ENCODE results near the gene HRH1. TPM values are rescaled to one million over a fixed set of nuclear protein-coding genes. Genes with fewer than 3 reads are reported as not detected.

HRH1 gene
- total RNA-seq, 2 experiments from 2014 or later, result not detected

DNA sequence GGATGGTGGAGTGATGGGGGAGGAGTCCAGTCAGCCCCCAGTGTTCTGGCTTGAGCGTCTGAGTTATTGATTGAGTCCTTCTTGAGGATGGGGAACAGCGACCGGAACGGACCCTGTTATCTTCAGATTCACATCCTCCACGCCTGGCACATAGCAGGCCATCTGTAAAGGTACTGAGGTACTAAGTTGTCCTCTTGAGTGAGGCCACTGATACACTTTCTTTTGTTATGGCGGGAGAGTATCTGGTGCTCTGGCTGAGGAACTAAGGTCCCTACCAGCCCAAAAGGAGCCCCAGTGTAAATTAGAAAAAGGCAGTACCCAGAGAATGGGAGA is 16.7 kb upstream of the HRH1 start:
- ChIA-PET POLR2A (no interaction called here), CTCF (no interaction called here)
- ATAC-seq (ENCODE audit: poor library complexity) (no peak), DNase-seq (no peak)
- H3K27me3 ChIP-seq (ENCODE audit: control insufficient read depth in 1 of 2, insufficient read depth in 2 of 2, low read length in 2 of 2), result peaks cover 0 to 8% of the 10 kb centered on the region in 2 experiments
- H3K36me3 ChIP-seq (ENCODE audit: insufficient read depth, low read length), result no peaks in the 10 kb centered on the region
- no peaks in the 10 kb centered on the region for H3K36me3 Mint-ChIP-seq (ENCODE audit: low read depth)
- no peak overlapping the region for H3K4me3 Mint-ChIP-seq
- H3K9me3 ChIP-seq (ENCODE audit: control insufficient read depth in 1 of 2, insufficient read depth in 1 of 2, low read length in 2 of 2), result no peaks in the 10 kb centered on the region
- H3K4me1 ChIP-seq (ENCODE audit: insufficient read depth, low read length), result peaks cover 5% of the 10 kb centered on the region
- no peaks in the 10 kb centered on the region for H3K9me3 Mint-ChIP-seq
- no peak overlapping the region for H3K27ac ChIP-seq (ENCODE audit: low read depth in 1 of 2, low read length in 2 of 2)
- no peak overlapping the region for H3K4me3 ChIP-seq (ENCODE audit: low read length)
- peaks cover 12% of the 10 kb centered on the region for H3K27me3 Mint-ChIP-seq
- TF ChIP-seq, protein P1, sequence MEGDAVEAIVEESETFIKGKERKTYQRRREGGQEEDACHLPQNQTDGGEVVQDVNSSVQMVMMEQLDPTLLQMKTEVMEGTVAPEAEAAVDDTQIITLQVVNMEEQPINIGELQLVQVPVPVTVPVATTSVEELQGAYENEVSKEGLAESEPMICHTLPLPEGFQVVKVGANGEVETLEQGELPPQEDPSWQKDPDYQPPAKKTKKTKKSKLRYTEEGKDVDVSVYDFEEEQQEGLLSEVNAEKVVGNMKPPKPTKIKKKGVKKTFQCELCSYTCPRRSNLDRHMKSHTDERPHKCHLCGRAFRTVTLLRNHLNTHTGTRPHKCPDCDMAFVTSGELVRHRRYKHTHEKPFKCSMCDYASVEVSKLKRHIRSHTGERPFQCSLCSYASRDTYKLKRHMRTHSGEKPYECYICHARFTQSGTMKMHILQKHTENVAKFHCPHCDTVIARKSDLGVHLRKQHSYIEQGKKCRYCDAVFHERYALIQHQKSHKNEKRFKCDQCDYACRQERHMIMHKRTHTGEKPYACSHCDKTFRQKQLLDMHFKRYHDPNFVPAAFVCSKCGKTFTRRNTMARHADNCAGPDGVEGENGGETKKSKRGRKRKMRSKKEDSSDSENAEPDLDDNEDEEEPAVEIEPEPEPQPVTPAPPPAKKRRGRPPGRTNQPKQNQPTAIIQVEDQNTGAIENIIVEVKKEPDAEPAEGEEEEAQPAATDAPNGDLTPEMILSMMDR (IDR thresholded peaks at IDR 0.05), result no peak
- intact Hi-C loops (cut with DNase I, micrococcal nuclease), result no loop called here
- H3K4me1 Mint-ChIP-seq (ENCODE audit: low read depth), result no peaks in the 10 kb centered on the region
- no peak overlapping the region for H3K27ac Mint-ChIP-seq

- H3K4me3 Mint-ChIP-seq, result no peak overlapping the region
- H3K36me3 Mint-ChIP-seq (ENCODE audit: low read depth), result no peaks in the 10 kb centered on the region
- no peaks in the 10 kb centered on the region for H3K4me1 Mint-ChIP-seq (ENCODE audit: low read depth)
- DNase-seq (no peak), ATAC-seq (ENCODE audit: poor library complexity) (no peak)
- ChIA-PET CTCF (no interaction called here), POLR2A (no interaction called here)
- no peak overlapping the region for H3K27ac ChIP-seq (ENCODE audit: low read depth in 1 of 2, low read length in 2 of 2)
- H3K36me3 ChIP-seq (ENCODE audit: insufficient read depth, low read length), result no peaks in the 10 kb centered on the region
- no peak overlapping the region for H3K27ac Mint-ChIP-seq
- H3K27me3 Mint-ChIP-seq, result peaks cover 18% of the 10 kb centered on the region
- H3K9me3 ChIP-seq (ENCODE audit: control insufficient read depth in 1 of 2, insufficient read depth in 1 of 2, low read length in 2 of 2), result no peaks in the 10 kb centered on the region
- H3K27me3 ChIP-seq (ENCODE audit: control insufficient read depth in 1 of 2, insufficient read depth in 2 of 2, low read length in 2 of 2), result peaks cover 0 to 8% of the 10 kb centered on the region in 2 experiments
- no peak overlapping the region for H3K4me3 ChIP-seq (ENCODE audit: low read length)
- H3K4me1 ChIP-seq (ENCODE audit: insufficient read depth, low read length), result peaks cover 5% of the 10 kb centered on the region
- TF ChIP-seq, protein P1 (IDR thresholded peaks at IDR 0.05), result no peak
- no peaks in the 10 kb centered on the region for H3K9me3 Mint-ChIP-seq
- intact Hi-C loops (cut with DNase I, micrococcal nuclease), result no loop called here
These were observed 15.9 kb upstream of the HRH1 start for GRCh38 chr3:11138371-11138770.

- peaks cover 0 to 8% of the 10 kb centered on the region in 2 experiments for H3K27me3 ChIP-seq (ENCODE audit: control insufficient read depth in 1 of 2, insufficient read depth in 2 of 2, low read length in 2 of 2)
- H3K4me3 ChIP-seq (ENCODE audit: low read length), result no peak overlapping the region
- H3K27me3 Mint-ChIP-seq, result peaks cover 18% of the 10 kb centered on the region
- H3K9me3 ChIP-seq (ENCODE audit: control insufficient read depth in 1 of 2, insufficient read depth in 1 of 2, low read length in 2 of 2), result no peaks in the 10 kb centered on the region
- ChIA-PET POLR2A (no interaction called here), CTCF (no interaction called here)
- intact Hi-C loops (cut with DNase I, micrococcal nuclease), result no loop called here
- no peak overlapping the region for H3K27ac Mint-ChIP-seq
- H3K9me3 Mint-ChIP-seq, result peaks cover 2% of the 10 kb centered on the region
- no peak for ATAC-seq (ENCODE audit: poor library complexity)
- no peak overlapping the region for H3K4me3 Mint-ChIP-seq
- peaks cover 5% of the 10 kb centered on the region for H3K4me1 ChIP-seq (ENCODE audit: insufficient read depth, low read length)
- no peaks in the 10 kb centered on the region for H3K36me3 Mint-ChIP-seq (ENCODE audit: low read depth)
- no peaks in the 10 kb centered on the region for H3K4me1 Mint-ChIP-seq (ENCODE audit: low read depth)
- H3K36me3 ChIP-seq (ENCODE audit: insufficient read depth, low read length), result no peaks in the 10 kb centered on the region
- TF ChIP-seq, protein P1 (IDR thresholded peaks at IDR 0.05), result no peak
- peak in 3 of 14 experiments; percentile 22 to 30 (median 27) for DNase-seq
- H3K27ac ChIP-seq (ENCODE audit: low read depth in 1 of 2, low read length in 2 of 2), result no peak overlapping the region
These were observed 14.1 kb upstream of the HRH1 start for GRCh38 chr3:11140030-11140712.

All from CD4-positive, alpha-beta T cell (primary cell).